ENCODE data around the gene ADAMTS3. TPM values are rescaled to one million over a fixed set of nuclear protein-coding genes. Genes with fewer than 3 reads are reported as not detected.

ADAMTS3 gene
- total and polyA plus RNA-seq, 9 of the 15 experiments (the other 6 are each of a cell fraction or from before 2014, with no cell fraction given), result 4.0 to 18.0 (median 12.1) TPM

GRCh38 chr4:72467633-72468032 lies 101.4 kb downstream of the ADAMTS3 start (continued):
- TF ChIP-seq ZFP91 (CRISPR knock-in tag; IDR thresholded peaks at IDR 0.05) (no peak), ZNF785 (CRISPR knock-in tag; IDR thresholded peaks at IDR 0.05) (no peak), UBTF (IDR thresholded peaks at IDR 0.05; ENCODE audit: borderline replicate concordance in 1 of 2, low read depth in 2 of 2, low read length in 2 of 2) (no peak), MEF2A (IDR thresholded peaks at IDR 0.05; ENCODE audit: control insufficient read depth, low read depth, low read length) (no peak)

GRCh38 chr4:72463724-72464123 lies 105.3 kb downstream of the ADAMTS3 start:
- WGBS (ENCODE audit: insufficient coverage, low coverage, missing lambda C conversion rate), result 56% methylated on average over 3 of the region's 3 CpGs
- CTCF ChIA-PET (ENCODE audit: low intra/inter-chr PET ratio), result no interaction called here
- Histone ChIP-seq H3K4me1 (replicated peaks in 1 of 2; ENCODE audit: control insufficient read depth in 2 of 2, insufficient read depth in 2 of 2, low read length in 2 of 2) (no peaks in the 10 kb centered on the region), H3K9me1 (ENCODE audit: control insufficient read depth, insufficient read depth, low read length) (no peaks in the 10 kb centered on the region), H3K27ac (ENCODE audit: extremely low read depth, low read depth, low read length) (no peak overlapping the region), H2AFZ (ENCODE audit: low read depth, low read length) (no peak overlapping the region), H3K27me3 (ENCODE audit: control insufficient read depth in 2 of 2, insufficient read depth in 2 of 2, low read length in 2 of 2) (no peaks in the 10 kb centered on the region), H3K4me3 (no peak overlapping the region), H3K4me2 (ENCODE audit: insufficient read depth, low read length) (no peak overlapping the region), H3K79me2 (ENCODE audit: control insufficient read depth, insufficient read depth, low read length) (peaks cover 28% of the 10 kb centered on the region), H3K36me3 (ENCODE audit: control insufficient read depth, insufficient read depth, low read length) (no peaks in the 10 kb centered on the region), H4K20me1 (replicated peaks; ENCODE audit: control insufficient read depth, insufficient read depth, low read length) (no peaks in the 10 kb centered on the region), H3K9me3 (replicated peaks; ENCODE audit: control insufficient read depth, insufficient read depth, low read depth, low read length) (no peaks in the 10 kb centered on the region), H3K9ac (ENCODE audit: insufficient read depth in 1 of 2, low read depth in 2 of 2, low read length in 2 of 2) (no peak overlapping the region)
- no TSS peak for BruUV-seq (replicated peaks)
- ATAC-seq (no peak), DNase-seq (ENCODE audit: extremely low read depth in 1 of 4, low spot score in 3 of 4) (no peak), FAIRE-seq (no peak)
- POLR2A ChIA-PET, result no interaction called here
- in situ Hi-C loops (cut with MboI), result no loop called here
- intact Hi-C loops (cut with micrococcal nuclease), result no loop called here
- TF ChIP-seq ZNF77 (CRISPR knock-in tag; IDR thresholded peaks at IDR 0.05) (no peak), GTF2A2 (tag; IDR thresholded peaks at IDR 0.05) (no peak), BRD9 (IDR thresholded peaks at IDR 0.05; ENCODE audit: low read depth, partially characterized antibody) (no peak), ASH1L (IDR thresholded peaks at IDR 0.05; ENCODE audit: borderline replicate concordance, low read depth, partially characterized antibody) (no peak), RAD21 (CRISPR knock-in tag; conservative IDR thresholded peaks at IDR 0.05 in 1 of 2, IDR thresholded peaks at IDR 0.05 in 1 of 2) (no peak), JUN (IDR thresholded peaks at IDR 0.05; ENCODE audit: borderline replicate concordance, low read depth, low read length) (no peak), JUN (CRISPR knock-in tag; IDR thresholded peaks at IDR 0.05; ENCODE audit: borderline replicate concordance) (no peak), ZNF655 (CRISPR knock-in tag; IDR thresholded peaks at IDR 0.05) (no peak), SREBF2 (CRISPR knock-in tag; IDR thresholded peaks at IDR 0.05) (no peak), RBM22 (IDR thresholded peaks at IDR 0.05; ENCODE audit: low read depth, low read length, poor library complexity, severe bottlenecking) (no peak)

All from K562 (cell line).